SU-DHL-6 (cell line): ENCODE results near the gene CCDC9B.

Experiments used
- EZH2phosphoT487 ChIP-seq: fragments of 200-600 bp; sonication (generic), shearing (Covaris generic); conservative IDR thresholded peaks from 2 replicates; pipeline ENCODE4 v1.6.1; 2018; ENCODE audit warnings: mild to moderate bottlenecking, antibody characterized with exemption, low read length, moderate library complexity, mixed read lengths
- TF ChIP-seq, protein P1 (sequence below): fragments of 200-600 bp; sonication (generic); IDR thresholded peaks from one replicate; pipeline ENCODE4 v1.5.1; 2017; ENCODE audit warnings: antibody characterized with exemption, mild to moderate bottlenecking, low read length, moderate library complexity; ENCODE audit not compliant: insufficient read depth, poor library complexity, severe bottlenecking

- TF ChIP-seq, protein P1, sequence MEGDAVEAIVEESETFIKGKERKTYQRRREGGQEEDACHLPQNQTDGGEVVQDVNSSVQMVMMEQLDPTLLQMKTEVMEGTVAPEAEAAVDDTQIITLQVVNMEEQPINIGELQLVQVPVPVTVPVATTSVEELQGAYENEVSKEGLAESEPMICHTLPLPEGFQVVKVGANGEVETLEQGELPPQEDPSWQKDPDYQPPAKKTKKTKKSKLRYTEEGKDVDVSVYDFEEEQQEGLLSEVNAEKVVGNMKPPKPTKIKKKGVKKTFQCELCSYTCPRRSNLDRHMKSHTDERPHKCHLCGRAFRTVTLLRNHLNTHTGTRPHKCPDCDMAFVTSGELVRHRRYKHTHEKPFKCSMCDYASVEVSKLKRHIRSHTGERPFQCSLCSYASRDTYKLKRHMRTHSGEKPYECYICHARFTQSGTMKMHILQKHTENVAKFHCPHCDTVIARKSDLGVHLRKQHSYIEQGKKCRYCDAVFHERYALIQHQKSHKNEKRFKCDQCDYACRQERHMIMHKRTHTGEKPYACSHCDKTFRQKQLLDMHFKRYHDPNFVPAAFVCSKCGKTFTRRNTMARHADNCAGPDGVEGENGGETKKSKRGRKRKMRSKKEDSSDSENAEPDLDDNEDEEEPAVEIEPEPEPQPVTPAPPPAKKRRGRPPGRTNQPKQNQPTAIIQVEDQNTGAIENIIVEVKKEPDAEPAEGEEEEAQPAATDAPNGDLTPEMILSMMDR = no peak
- TF ChIP-seq EZH2phosphoT487 = no peak
Measured at GRCh38 chr15:40309344-40309862, 31.3 kb downstream of the CCDC9B start.
